GM20000 (cell line): ENCODE measurements around the gene ATP6V1C2.

Experiments used
- DNase-seq: peaks from one replicate; pipeline ENCODE4 v3.0.0; 2012; ENCODE audit warnings: low spot score
- CTCF ChIP-seq: IDR thresholded peaks from 2 replicates; pipeline ENCODE4 v1.5.1; 2012; ENCODE audit warnings: mild to moderate bottlenecking, control low read depth; ENCODE audit errors: extremely low read depth, missing control alignments

The ATP6V1C2 gene

GRCh38 chr2:10765914-10766313, 44.5 kb downstream of the ATP6V1C2 start:
- no peak for DNase-seq
- no peak for TF ChIP-seq CTCF

- DNase-seq = no peak
- TF ChIP-seq CTCF = no peak
These were observed 46.7 kb downstream of the ATP6V1C2 start for GRCh38 chr2:10768063-10768507.

- TF ChIP-seq CTCF = no peak
- no peak for DNase-seq
These were observed 49.7 kb downstream of the ATP6V1C2 start for GRCh38 chr2:10770956-10771750.

GRCh38 chr2:10771786-10772185, 50.4 kb downstream of the ATP6V1C2 start:
- TF ChIP-seq CTCF = no peak
- no peak for DNase-seq

- no peak for TF ChIP-seq CTCF
These were observed 50.9 kb downstream of the ATP6V1C2 start for GRCh38 chr2:10772201-10772867.

GRCh38 chr2:10772868-10773215, 51.4 kb downstream of the ATP6V1C2 start:
- no peak for DNase-seq
- no peak for TF ChIP-seq CTCF

More at GRCh38 chr2:10772201-10772867, 50.9 kb downstream of the ATP6V1C2 start:
- no peak for DNase-seq

GRCh38 chr2:10773821-10774341, 52.5 kb downstream of the ATP6V1C2 start:
- no peak for DNase-seq

More at GRCh38 chr2:10773821-10774341, 52.5 kb downstream of the ATP6V1C2 start:
- no peak for TF ChIP-seq CTCF
